Stimulated activated CD4-positive, alpha-beta T cell treated with anti-CD3 and anti-CD28 coated beads, Interleukin-15, amount 100 ng/mL, for 48 hours (primary cell): ENCODE measurements around the gene TOR4A.
"Not testable (repeated sequence)": the region's sequence is repeated elsewhere in the genome, so short reads cannot be mapped to it uniquely, and the experiment has no call there.

Source experiments
- DNase-seq, 2 donors: peaks; one replicate each; pipeline ENCODE4 v3.0.0-alpha.2; 2020; ENCODE audit warnings: low read depth in 2 of 2

TOR4A gene

DNA sequence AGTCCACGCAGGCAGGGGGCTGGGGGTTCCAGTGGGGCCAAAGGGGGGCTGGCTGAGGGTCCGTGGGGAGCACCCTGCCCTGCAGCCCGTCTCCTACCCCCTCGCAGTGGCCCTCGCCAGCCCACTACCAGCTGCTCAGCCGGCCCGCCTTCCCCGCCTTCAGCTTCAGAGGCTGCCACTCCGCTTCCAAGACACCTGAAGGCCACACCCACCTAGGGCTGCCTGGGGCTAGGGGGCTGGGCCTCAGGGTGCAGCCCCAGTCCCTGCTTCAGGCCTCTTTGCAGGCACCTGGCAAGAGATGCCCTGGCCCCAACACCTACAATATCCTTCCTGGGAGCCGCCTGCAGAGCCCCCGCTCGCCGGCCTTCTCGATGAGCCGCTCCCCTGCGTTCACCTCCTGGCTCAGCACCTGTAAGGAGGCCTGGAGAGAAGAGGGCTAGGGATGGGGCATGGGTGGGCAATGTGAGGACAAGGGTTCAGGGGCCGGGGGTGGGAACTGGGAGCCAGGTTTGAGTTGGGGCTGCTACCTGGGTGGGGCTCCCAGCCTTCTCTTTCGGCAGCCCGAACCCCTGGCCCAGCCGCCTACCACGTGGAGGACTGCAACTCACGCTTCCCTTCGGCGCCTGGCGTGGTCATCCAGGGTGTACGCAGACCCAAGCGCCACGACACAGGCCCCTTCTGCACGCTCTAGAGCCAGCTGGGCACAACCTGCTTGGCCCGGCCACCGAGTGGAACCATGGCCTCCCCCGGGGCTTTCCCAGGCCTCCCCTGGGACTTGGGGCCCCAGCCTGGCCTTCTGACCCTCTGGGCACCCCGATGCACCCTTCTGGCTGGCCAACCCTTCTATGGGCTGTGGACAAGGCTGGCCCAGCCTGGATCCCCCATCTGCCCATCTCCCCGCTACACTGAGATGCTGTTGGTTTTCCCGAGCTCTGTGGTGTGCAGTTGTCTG lies 24.7 kb upstream of the TOR4A start:
- no peak for DNase-seq

DNA sequence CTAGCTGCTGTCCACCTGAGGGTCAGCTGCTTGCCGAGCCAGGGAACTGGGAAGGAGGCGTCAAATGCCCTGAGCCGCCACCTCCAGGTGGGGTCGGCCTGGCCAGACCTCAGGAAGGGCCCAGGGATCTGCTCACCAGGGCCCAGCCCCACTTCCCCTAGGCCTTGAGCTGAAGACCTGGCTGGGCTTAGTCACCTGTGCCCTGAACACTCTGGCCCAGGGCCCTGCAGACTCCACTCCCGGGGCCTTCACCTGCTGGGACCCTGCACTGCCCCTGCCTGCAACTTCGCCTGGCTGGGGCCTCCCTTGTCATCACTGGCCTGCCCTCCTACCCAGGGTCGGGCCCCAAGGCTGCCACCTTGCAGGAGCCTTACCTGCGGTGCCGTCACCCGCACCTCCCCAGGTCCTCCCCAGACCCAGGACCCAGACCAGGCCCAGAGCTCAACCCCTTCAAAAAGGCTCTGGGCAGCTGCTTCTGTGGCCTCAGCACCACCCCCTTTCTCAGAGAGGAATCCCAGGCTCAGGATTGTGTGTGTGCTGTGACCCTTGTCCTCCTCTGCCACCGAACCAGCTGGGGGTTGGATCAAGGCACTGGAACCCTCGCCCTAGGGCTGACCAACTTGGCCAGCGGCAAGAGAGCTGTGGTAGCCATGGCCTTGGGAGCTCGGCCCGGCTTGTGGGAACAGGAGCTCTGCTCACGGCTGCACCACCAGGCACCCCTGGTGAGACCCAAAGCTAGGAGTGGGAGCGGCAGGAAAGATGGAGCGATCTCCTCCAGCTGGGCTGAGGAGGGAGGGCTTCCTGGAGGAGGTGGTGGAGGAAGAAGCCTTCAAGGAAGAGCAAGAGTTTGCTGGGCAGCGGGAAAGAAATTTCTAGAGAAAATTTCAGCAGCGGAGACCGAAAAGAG lies 23.6 kb upstream of the TOR4A start:
- DNase-seq: no peak

DNA sequence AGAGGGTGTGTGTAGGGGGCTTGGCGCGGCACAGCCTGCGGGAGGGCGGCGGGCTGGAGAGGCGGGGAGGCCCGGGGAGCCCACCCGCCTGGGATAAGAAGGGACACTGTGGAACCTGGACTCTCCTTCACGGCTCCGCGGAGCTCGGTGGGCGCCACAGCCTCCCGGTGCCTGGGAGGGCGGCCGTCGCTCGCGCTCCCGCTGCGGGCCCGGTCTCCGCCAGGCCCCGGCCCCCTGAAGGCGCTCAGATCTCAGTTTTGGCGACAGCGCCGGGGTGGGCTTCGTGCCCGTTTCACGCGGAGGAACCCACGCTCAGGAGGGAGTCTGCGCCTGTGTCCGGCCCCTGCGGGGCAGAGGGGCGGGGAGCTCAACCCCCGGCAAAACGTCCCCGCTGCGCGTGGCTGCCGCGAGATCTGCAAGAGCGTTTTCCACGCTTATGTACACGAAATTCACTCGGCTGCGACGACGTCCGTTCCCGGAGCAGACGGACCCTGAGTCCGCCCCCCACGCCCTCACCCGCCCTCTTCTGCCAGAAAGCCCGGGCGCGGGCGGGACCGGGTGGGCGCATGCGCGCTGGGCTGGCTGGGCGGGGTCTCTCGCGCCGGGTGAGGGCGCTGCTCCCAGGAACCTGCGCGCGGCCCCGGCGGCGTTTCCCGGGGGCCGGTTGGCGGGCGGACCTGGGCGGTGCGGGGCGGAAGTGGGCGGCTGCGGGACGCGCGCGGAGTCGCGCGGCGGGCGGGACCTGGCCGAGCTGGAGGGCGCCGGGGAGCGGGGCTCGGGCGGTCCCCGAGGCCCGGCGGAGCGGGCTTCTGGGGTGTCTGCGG lies 22.7 kb upstream of the TOR4A start, which contains the start of gene NELFB:
Gene NELFB (plus strand): TSS at position 704 of the 824 bp plus-strand sequence.
- DNase-seq: peak; percentile 82 to 94

DNA sequence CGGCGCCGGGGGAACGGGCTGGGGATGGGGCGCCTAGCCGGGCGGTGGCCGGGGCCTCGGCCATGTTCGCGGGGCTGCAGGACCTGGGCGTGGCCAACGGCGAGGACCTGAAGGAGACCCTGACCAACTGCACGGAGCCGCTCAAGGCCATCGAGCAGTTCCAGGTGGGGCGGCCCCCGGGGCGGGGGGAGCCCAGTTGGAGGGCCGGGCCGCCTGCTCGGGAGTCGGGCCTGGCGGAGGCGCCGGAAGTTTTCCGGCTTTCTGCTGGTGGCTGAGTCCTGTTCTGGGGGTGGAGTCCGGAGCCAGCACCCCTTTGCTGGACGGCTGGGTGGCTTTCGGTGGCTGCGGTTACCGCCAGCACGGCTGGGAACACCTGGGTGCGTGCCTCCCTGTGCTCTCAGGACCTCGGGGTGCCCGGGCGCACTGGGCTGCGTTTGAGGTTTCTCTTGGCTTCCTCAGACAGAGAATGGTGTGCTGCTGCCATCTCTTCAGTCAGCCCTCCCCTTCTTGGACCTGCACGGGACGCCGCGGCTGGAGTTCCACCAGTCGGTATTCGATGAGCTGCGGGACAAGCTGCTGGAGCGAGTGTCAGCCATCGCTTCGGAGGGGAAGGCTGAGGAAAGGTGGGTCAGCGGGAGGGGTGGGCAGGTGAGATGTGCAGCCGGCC lies 21.9 kb upstream of the TOR4A start:
- DNase-seq: peak in 1 of 2 donors; percentile 22

DNA sequence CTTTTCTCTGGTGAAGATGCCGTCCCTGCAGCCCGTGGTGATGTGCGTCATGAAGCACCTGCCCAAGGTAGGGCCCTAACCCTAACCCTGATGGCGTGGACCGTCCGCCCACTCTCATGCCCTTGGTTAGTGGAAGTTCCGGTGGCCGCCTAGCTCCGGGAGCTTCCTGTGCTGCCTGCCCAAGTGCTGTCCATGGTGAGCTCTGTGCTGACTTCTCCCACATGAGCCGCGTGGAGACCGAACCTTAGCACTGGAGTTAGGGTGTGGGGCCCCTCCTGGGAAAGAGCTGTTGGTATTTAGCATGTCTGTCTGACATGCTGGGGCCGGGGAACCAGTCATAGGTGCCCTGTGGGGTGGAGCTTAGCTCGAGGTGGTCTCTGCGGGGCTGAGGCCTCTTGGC lies 21.2 kb upstream of the TOR4A start:
- DNase-seq: no peak

DNA sequence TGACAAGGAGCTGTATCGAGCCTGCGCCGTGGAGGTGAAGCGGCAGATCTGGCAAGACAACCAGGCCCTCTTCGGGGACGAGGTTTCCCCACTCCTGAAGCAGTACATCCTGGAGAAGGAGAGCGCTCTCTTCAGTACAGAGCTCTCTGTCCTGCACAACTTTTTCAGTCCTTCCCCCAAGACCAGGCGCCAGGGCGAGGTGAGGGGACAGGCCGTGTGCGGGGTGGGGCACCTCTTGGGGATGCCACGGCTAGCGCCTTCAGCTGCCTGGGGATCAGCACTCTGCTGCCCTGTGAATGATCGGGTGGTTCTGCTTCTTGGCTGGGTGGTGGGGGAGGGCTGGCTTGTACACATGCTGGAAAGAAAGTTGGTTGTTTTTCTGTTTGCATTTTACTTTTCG lies 20.7 kb upstream of the TOR4A start:
- no peak for DNase-seq

DNA sequence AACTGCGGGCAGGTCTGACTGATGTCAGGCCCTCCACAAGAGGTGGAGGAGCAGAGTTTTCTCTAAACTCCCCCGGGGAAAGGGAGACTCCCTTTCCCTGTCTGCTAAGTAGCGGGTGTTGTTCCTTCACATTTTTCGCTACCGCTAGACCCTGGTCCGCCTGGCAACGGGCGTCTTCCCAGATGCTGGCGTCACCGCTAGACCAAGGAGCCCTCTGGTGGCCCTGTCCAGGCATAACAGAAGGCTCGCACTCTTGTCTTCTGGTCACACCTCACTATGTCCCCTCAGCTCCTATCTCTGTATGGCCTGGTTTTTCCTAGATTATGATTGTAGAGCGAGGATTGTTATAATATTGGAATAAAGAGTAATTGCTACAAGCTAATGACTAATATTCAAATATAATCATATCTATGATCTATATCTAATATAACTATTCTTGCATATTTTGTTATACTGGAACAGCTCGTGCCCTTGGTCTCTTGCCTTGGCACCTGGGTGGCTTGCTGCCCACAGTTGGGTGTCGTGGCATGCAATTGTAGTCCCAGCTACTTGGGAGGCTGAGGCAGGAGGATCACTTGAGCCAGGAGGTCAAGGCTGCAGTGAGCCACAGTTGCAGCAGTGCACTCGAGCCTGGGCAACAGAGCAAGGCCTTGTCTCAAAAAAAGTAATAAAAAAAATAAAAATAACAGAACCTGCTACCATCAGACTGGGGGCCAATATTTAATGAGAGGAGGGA lies 15.2 kb upstream of the TOR4A start:
- not testable (repeated sequence) for DNase-seq

DNA sequence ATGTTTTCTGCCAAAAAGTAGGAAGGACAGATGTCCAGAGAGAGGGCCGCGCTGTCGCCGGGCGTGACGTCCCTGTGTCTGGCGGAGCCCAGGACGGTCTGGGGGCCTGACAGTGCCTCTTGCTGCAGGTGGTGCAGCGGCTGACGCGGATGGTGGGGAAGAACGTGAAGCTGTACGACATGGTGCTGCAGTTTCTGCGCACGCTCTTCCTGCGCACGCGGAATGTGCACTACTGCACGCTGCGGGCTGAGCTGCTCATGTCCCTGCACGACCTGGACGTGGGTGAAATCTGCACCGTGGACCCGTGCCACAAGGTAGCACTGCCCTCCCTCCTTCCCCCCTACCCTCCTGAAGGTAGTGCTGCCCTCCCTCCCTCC lies 14.6 kb upstream of the TOR4A start:
- DNase-seq: no peak

DNA sequence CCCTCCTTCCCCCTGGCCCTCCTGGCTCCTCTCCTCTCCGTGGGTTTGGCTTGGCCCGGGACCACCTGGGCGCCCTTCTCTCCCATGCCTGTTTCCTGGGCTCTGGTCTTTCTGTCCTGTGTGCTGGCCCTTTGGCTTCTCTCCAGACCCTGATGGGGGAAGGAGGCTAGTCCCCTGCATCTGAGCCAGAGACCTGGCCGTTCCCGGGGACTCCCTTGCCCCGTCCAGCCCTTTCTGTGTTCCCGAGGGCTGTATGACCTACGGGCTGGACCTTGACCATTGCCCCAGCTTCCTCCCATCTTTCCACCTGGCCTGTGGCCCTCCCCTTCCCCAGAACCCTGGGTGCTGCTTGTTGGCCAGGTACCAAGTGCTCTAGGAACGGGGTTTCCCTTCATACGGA lies 14.0 kb upstream of the TOR4A start:
- DNase-seq: no peak

DNA sequence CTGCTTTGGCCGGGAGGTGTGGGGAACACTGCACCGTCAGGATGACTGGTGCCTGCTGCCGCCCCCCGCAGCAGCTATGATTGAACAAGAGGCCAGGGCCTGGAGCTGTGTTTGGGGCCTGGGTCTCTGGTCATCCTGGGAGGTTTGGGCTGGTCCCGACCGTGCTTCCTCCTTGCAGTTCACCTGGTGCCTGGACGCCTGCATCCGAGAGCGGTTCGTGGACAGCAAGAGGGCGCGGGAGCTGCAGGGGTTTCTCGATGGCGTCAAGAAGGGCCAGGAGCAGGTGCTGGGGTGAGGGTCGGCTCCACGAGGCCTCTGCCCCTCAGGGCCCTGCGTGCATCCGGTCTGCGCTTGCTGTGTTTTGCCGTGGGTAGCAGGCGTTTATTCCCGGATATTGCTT lies 13.5 kb upstream of the TOR4A start:
- no peak for DNase-seq

DNA sequence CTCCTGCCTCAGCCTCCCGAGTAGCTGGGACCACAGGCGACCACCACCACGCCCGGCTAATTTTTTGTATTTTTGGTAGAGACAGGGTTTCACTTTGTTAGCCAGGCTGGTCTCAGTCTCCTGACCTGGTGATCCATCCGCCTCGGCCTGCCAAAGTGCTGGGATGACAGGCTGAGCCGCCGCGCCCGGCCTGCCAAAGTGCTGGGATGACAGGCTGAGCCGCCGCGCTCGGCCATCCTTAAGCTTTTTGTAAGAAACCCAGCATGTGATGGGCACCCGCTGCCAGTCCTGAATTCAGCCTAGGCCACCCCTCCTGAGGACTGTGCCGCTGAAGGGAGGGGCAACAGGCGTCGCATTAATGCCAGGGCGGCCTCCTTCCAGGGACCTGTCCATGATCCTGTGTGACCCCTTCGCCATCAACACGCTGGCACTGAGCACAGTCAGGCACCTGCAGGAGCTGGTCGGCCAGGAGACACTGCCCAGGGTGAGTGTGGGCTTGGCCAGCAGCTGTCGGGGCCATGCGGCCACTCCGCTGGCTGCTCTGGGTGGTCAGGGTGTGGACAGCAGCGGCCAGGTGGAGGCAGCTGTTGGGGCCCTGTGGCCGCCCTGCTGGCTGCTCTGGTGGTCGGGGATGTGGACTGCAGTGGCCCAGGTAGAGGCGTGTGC lies 11.9 kb upstream of the TOR4A start:
- DNase-seq: no peak

DNA sequence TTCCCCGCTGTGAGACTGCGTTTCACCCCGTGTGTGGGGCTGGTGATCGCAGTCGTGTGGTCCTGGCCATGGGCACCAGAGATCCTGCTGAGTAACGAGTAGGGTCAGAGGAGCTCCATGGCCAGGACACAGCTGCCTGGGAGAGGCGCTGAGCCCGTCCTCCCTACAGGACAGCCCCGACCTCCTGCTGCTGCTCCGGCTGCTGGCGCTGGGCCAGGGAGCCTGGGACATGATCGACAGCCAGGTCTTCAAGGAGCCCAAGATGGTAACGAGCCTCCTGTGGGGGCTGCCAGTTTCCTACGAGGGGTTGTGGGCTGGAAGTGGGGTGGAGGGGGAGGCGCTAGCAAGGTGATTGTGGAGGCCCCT lies 11.4 kb upstream of the TOR4A start:
- no peak for DNase-seq

DNA sequence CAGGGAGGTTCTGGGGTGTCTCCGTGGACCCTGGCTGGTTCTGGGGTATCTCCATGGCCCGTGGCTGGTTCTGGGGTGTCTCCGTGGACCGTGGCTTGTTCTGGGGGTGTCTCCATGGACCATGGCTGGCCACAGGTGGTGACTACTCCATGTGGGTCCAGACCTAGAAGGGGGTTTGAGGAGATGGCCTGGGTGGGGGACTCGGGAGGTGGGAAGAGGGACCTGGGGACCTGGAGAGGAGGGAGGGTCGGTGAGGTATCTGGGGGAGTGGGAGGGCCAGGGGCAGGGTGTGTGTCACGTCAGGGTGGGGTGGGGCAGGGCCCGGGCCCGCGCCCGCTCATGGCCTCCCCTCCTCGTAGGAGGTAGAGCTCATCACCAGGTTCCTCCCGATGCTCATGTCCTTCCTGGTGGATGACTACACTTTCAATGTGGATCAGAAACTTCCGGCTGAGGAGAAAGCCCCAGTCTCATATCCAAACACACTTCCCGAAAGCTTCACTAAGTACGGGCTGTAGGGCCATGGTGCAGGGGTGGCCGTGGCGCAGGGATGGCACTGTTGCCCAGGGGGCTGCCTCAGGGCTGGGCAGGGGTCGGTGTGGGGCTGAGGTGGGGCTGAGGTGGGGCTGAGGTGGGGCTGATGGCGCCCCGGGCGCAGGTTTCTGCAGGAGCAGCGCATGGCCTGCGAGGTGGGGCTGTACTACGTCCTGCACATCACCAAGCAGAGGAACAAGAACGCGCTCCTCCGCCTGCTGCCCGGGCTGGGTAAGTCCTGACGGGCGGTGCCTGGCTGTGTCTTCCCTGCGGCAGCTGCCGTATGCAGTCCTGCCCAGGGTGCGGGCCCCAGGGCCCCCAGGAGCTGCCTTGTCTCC lies 10.7 kb upstream of the TOR4A start:
- DNase-seq: no peak

DNA sequence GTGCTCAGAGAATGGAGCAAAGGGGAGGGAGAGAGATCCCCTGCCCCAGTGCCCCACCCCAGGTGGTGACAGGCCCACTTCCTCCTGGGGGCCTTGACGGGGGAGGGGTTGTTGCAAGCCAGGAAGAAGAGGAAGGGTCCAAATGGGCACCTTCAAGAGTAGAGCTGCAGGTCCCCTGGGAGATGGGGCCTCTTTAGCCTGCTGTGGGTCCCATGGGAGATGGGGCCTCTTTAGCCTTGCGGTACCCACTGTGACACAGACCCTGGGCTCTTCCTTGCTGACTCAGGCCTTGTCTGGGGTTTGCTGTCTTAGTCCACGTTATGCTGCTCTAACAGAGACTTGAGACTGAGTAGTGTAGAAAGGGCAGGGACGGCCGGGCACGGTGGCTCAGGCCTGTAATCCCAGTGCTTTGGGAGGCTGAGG lies 9.6 kb upstream of the TOR4A start:
- no peak for DNase-seq

DNA sequence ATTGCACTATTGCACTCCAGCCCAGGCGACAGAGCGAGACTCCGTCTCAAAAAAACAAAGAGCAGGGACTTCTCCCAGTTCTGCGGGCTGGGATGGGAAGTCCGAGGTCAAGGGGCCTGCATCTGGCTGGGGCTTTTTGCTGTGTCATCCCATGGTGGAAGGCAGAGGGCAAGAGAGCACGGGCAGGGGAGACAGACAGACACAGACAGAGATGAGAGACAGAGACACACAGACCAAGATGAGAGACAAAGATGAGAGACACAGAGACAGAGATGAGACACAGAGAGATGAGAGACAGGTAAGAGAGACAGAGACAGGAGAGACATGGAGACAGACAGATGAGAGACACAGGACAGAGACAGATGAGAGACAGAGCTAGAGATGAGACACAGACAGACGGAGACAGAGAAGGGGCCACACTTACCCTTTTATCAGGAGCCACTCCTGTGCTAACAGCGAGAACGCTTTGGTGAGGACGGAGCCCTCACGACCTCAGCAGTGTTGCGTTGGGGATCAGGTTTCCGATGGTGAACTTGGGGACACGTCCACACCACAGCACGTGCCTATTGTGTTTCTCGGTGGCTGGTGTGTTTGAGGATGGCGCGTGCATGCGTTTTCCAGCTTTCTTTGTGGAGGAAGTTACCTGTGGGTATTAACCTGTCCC lies 8.9 kb upstream of the TOR4A start:
- DNase-seq: no peak

DNA sequence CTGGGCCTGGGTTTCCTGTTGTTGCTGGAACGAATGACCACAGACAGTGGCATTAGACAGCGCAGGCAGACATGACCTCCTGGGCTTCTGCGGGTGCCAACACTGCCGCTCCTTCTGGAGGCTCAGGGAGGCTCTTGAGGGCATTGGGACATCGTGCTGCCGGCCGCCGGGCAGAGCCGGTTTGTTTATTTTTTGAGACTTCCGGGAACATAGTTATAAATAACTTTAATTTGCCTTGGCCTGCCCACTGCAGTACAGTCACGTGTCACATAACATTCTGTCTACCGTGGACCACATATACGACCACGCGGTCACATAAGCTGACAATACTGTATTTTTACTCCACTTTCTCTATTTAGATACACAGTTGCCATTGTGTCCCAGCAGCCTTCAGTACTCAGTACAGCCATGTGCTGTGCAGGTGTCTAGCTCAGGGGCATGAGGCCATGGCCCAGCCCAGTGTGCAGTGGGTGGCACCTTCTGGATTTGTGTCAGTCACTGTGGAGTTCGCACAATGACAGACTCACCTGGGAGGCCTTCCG lies 8.2 kb upstream of the TOR4A start:
- no peak for DNase-seq

DNA sequence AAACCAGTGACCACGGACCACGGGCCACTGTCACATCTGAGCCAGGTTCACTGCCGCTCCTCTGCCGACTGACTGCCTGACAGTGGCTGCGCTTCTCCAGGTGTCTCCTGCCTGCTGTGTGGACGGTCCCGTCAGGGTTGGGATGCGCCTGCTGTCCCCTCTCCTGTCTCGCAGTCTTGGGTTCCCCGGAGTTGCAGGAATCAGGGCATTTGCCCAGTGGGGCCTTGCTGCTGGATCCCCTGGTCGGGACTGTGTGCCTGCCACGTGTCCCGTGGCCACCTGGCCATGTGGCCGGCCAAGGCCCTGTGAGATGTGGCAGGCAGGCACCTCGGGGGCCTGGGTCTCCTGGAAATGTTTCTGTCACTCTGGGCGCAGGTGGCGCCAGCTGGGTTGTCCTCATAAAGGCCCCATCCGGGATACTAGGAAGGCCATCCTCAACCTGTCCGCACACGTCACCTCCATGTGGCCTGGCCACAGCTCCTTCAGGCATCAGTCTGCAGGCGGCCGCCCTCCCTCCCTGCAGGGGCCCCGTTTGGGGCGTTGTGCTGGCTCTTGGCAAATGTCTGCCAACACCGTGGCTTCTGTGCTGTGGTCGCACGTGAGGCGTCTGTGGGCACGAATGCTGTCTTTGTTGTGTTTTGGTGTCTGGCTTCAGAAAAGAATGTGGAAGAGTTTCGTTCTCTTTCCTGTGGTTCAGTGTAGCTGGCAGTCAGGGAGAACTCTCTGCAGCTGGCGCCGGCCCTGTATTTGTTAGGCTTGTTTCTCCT lies 6.4 kb upstream of the TOR4A start:
- DNase-seq: no peak
